GM18868 (cell line): ENCODE data around the gene TTC8.
"Not testable (repeated sequence)": the region's sequence is repeated elsewhere in the genome, so short reads cannot be mapped to it uniquely, and the experiment has no call there.

Experiments used
- ATAC-seq: cut with Tn5 transposase; IDR thresholded peaks from one replicate; pipeline ENCODE4 v1.9.1; 2021; ENCODE audit warnings: mild to moderate bottlenecking, moderate library complexity; ENCODE audit not compliant: unreplicated experiment

TTC8 gene

GRCh38 chr14:88824314-88825077 lies at the start of gene TTC8:
Gene TTC8 (plus strand): TSS chr14:88824651. CDS start chr14:88824708, 57 bp downstream.
- ATAC-seq = peak; percentile 99

DNA sequence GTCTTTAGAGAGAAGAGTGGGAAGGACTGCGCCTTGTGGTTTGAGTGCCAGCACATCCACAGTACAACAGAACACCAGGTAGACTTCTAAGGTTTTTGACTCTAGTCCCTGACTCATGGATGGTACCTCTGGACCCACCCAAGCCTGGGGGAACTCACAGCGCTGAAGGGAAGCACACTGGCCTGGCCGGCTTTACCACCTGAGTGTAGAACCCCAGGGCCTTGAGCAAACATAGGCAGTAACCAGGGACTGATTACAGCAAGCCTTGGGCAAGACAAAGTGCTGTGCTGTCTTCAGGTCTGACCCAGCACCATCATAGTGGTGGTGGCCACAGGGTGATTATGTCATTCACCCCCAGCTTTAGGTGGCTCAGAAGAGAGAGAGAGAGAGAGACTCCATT lies 48.9 kb upstream of the TTC8 start:
- no peak for ATAC-seq

DNA sequence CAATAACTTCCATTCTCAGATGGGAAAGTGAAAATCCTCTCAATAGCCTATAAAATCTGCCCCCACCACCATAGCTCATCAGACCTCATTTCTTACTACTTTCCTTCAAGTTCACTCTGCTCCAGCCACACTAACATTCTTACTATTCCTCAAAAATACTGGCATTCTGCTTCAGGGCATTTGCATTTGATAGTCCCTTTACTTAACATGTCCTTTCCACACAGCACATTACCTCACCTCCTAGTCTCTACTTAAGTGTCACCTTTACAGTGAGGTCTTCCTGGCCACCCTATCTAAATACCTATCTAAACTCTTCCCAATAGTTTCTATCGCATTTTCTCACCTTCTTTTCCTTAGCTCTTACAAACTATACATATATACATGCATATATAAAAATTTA lies 38.5 kb upstream of the TTC8 start:
- ATAC-seq = no peak

GRCh38 chr14:88786715-88787114 lies 37.7 kb upstream of the TTC8 start:
- no peak for ATAC-seq

DNA sequence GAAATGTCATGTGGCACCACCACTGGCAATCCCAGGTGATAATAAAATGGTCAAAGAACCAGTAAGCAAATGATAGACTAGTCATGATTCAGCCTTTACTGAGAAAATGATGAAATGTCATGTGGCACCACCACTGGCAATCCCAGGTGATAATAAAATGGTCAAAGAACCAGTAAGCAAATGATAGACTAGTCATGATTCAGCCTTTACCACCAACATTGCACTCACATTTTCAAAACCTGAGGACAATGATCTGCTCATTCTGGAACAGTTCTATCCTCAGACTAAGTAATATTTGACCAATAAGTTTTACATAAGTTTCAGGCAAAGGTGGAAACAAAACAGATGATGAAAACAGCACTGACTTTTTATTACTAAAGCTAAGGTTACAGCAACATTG lies 34.9 kb upstream of the TTC8 start:
- ATAC-seq = not testable (repeated sequence)

DNA sequence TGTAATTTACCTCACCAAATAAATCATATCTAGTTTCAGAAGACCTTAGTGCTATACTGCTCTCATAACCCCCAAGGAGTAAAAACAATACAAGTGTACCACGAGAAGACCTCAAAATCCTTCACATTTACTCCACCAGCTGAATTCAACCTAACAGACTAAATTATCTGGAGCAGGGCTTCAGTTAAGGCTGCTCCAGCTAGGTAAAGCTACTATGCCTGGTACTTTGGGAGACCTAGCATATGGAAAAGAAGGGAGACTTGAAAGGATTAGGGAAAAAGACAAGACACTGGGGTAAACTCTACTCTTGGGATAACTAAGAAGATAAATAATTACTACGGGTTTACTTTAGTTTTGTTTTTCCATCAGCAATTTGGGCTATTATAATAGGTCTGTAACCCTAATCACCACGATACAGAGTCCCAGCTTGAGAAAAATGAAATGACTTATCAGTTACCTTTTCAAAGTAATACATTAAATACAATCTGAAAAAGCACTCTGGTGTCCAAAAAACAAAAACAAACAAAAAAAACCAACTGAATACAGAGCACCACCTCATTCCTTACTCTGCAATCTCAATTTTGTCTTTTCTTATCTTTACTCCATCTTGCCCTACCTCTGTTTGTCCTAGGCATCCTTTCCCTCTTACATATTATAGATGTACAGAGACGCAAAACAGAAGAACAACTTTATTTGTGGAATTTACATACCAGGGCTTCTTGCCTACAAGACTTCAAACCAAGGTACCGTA lies 33.8 kb upstream of the TTC8 start:
- ATAC-seq = no peak

DNA sequence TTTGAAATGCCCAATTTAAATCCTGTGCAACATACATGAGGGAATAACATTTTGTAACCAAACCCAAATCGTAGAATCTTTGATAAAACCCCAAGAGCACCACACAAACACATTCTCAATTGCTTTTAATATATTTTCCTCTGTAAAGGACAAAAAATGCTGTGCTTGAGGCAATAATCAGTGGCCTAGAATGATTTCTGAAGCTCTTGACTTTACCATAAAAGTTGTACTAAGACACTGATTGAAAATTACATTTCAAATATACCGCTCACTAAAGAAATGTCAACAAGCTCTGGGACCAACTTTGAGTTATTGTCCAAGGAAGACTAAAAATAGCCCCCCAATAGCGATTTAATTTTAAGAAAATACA lies 33.2 kb upstream of the TTC8 start:
- ATAC-seq = no peak

DNA sequence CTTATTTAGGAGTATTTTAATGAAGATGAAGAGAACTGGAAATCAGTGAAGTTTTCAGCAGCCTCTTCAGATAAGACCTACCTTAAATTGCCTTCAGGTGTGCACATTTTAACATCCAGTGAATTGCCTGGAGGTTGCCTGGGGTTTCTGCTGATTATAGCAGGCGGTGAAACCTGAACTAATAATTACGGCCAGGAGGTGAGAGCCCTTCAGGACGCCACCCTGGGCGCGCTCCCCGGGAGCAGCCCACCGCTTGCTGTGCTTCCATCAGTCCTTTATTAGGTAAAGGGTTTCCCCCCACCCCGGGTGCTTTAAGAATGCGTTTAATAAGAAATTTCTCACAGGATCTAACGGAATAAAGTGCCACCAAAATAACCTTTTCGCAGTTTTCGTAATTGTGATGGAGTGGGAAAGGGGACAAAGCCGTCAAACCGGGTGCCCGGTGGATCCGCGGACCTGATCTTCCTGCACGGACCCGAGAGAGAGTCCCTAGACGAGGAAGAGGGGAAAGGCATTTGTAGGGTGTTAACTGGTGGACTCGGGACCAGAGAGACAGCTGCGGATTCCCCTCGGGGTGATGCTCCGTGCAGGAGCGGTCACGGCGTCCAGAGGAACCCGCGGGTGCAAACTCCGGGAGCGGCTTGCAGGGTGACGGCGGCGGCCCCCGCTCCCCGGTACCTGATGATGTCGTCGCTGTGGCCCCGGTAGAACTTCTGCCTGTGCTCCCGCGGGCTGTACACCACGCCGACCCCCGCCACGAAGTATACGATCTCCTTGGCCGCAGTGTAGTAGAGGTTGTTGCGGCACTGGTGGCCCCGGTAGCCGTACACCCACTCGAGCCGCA lies 32.6 kb upstream of the TTC8 start:
- ATAC-seq = no peak

DNA sequence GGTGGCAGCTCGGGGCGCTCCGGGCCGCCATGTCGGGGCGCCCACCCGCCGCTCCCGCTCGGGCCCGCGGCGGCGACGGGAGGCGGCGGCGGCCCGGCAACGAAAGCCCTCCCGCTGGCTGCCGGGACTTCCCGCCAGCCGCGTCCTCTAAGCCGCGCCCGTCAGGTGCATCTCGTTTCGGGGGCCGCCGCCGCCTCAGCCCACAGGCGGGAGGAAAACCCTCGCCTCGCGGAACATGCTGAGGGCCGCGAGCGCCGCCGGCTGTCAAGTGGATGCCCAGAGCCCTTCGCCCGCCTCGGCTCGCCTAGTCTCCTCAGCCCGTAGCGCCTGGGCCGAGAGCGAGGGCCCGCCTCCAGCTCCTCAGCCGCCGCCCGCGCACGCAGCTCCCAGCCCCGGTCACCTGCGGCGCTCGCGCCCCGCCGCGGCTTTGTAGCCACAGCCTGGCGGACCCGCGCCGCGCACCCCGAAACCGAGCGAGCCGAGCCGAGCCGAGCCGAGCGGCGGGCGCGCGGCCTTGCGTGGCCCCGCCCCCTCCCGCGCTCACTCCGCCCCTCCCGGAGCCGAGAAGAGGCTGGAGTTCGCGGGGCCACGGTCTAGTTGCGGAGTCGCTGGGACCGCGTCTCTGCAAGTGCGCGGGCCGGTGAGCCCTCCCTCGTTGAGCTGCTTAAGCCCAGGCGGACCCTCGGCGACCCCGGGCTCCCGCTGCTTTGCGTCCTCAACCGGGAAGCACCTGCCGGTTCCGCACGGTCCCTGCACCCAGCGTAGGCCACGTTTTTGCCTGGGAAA lies 31.8 kb upstream of the TTC8 start, which contains the start of gene EML5:
Gene EML5 (minus strand): TSS at position 481 of the 786 bp plus-strand sequence. CDS start 450 bp downstream, at position 31.
- peak; percentile 88 for ATAC-seq

DNA sequence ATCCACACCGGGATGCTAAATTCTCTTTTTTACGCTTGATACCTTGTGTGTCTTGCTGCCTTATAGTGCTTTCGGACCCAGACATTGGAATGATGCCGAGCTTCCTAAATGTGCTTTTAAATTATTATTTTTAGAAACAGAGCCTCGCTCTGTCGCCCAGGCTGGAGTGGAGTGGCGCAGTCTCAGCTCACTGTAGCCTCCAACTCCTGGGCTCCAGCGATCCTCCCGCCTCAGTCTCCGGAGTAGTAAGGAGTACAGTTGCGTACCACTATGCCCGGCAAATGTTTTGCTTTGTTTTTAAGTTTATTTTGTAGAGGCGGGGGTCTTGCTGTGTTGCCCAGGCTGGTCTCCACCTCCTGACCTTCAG lies 31.2 kb upstream of the TTC8 start:
- ATAC-seq = no peak

DNA sequence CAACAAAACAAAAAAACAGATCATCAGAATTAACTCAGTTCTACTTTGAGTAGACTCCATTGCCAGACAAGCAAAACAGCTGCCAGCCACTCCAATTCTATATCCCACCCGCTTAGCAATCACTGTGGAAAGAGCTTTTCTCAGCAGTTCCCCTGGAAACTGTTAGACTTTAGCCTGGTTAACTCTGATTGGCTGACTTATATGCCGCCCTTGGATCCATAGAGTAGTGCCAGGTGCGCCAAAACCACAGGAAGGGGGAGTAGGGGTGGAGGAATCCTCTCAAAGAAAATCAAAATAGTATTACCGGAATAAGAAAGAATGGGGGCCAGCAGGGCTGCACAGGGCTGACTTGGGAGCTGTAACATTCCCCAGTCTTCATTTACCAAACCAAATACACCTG lies 26.3 kb upstream of the TTC8 start:
- ATAC-seq = no peak

DNA sequence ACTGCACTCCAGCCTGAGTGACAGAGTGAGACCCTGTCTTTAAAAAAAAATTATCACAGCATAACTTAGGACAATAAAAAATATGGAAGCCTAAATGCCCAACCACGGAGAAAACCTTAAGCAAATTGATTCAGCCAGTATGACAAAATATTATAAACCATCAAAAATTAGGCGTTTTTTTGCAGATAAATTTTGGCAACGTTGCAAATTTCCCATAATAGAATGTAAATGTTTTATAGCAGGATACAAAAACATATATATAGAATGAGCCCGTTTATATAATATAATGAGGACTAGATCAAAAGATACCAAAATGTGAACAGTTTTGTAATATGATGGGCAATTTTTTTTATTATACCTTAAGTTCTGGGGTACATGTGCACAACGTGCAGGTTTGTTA lies 24.9 kb upstream of the TTC8 start:
- no peak for ATAC-seq

DNA sequence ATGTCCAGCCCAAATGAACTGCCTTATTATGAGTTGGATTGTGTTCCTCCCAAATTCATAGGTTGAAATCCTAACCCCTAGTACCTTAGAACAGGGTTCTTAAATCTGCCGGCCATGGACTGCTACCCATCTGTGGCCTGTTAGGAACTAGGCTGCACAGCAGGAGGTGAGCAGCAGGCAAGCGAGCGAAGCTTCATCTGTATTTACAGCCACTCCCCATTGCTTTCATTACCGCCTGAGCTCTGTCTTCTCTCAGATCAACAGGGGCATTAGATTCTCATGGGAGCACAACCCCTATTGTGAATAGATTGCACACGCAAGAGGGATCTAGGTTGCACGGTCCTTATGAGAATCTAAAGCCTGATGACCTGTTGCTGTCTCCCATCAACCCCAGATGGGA lies 21.9 kb upstream of the TTC8 start:
- no peak for ATAC-seq

DNA sequence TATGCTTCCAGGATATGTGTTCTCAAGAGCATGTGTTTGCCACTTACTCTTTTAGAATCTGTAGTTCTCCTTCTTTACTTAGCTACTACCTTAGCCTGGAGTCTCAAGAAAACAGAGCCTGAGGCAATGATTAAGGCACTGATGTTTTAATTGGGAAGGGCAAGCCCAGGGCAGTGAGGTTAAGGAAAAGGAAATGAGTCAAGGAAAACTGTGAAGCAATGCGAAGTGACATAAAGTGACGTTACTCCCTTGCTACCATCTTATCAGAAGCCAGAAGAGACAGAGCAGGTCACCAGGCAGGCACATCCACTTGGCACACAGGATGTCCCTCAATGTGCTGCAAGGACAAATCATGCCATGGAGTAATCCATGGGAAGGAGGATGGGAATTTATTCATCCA lies 20.4 kb upstream of the TTC8 start:
- no peak for ATAC-seq

- ATAC-seq = no peak
Measured at GRCh38 chr14:88804477-88804876, 20.0 kb upstream of the TTC8 start.

- no peak for ATAC-seq
Measured at GRCh38 chr14:88808359-88808758, 16.1 kb upstream of the TTC8 start.

- ATAC-seq = no peak
Measured at GRCh38 chr14:88815980-88816379, 8.5 kb upstream of the TTC8 start.

DNA sequence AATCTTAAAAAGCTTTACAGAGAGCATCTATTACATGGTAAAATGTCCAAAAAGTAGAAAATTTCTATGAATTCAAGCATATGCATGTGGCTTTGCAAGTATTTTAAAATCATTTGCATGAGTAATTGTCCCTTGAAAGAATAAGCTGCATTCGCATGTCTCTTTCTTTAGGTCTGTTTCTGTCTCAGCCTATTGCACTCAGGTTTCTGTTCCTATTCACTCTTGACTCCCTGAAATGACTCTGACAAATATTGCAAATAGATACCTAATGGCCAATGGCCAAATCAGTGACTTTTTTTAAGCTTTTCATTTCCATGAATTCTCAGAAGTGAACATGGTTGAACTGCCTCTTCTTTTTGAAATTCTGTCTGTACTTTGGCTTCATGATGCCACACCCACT lies 6.4 kb upstream of the TTC8 start:
- peak; percentile 72 for ATAC-seq

DNA sequence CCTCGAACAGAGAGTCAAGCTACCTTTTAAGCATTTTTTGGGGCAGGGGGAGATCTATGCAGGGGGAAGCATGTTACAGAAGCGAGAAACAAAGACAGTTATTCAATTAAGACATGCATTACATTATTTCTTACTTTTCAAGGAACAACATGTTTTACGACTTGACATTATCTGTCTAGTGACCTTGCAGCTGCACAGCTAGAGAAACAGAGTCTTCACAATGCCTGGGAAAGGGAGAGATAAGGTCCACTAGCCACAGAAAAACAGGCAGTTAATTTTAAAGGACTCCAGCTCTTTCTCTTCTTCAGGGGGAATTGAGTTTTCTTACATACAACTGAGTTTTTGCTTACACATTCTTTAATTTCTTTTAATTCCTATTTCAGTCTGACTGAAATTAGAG lies 4.8 kb upstream of the TTC8 start:
- ATAC-seq = not testable (repeated sequence)

DNA sequence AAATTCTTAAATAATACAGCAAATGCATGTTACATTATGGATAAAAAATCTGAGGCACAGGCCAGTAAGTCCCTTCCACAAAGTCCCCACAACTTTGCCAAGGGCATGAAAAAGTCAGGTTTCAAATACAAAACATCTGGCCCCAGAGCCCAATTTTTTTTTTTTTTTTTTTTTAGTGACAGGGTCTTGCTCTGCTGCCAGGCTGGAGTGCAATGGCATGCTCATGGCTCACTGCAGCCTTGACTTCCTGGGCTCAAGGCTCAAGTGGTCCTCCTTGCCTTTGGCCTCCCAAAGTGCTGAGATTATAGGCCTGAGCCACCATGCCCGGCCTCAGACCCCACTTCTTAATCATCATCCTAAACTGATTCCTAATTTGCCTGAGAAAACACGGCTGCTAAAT lies 3.1 kb upstream of the TTC8 start:
- no peak for ATAC-seq

DNA sequence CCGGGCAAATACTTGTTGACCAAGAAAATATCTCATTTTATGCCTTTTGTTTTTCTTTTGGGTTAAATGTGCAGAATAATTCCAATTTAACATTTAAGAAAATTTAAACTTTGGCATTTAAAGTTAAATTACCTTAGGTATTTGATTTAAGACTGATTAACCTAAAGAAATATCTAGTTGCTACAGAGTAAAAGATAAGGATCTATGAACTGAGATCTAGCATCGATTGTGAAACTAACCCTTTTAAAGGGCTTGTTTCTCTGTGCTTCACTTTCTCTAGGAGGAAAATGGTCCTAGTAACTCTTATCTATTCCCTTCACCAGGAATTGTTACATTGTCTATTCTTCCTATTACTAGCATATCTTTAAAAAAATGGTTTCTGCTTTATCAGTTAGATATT lies 2.6 kb upstream of the TTC8 start:
- ATAC-seq = no peak
